NCI-H446 (cell line): ENCODE measurements around the gene EED.
"Not testable (repeated sequence)": the region's sequence is repeated elsewhere in the genome, so short reads cannot be mapped to it uniquely, and the experiment has no call there.

Experiments
- DNase-seq, 2 experiments: peaks; one replicate each; lab custom pipeline; 2025; lab: John Stamatoyannopoulos, UW

EED gene

DNA sequence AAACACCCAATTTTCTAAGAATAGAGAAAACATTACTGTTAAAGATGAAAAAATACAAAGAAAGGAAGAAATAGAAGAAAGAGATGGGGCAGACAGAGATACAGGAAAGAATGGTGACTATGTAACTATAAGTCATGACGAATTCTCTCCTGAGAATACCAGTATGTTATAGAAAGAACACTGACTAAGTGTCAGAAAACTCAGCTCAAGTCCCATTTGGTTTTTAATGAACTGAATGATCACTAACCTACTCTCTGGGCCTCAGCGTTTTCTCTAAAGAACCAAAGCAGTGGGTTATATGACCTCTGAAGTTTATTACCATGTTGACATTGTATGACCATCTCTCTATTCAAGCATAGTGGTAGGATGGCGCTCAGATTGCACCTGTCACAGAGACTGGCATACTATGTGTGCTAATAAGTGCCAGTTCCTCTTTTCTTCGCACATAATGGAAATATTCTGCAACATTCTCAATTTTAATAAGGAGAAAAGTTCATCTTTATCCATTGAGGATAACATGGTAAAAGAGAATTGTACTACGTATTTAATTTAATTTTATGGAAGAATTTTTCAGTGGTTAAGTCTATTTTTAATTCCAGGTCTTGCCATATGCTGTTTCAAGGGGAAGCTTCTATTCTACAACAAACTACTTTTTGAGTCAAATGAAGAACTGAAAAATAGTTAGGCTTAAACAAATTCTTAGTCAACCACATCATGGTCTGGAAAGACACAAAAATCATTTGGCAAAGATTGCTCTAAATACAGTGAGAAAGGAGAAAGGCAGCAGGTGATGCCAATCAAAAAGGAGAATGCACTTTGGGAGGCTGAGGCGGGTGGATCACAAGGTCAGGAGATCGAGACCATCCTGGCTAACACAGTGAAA is 25.0 kb upstream of the EED start:
- DNase-seq = no peak

DNA sequence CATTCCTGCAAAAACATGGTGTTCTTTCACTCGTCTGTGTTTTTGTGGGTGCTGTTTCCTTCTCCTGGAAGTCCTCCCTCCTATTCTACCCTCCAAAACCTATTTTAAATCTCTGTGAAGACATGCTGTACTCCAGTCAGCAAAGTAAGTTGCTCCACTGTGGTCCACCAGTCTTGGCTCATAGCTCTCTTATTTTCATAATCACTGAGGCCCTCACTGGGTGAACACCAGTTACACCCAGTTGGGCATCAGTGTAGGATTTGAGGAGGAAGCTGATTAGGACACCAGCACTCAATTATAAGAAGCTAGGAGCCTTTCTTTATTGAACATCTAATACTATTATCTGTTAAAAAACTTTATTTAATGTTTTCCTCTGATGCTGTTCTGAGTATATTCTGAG is 23.9 kb upstream of the EED start:
- no peak for DNase-seq

DNA sequence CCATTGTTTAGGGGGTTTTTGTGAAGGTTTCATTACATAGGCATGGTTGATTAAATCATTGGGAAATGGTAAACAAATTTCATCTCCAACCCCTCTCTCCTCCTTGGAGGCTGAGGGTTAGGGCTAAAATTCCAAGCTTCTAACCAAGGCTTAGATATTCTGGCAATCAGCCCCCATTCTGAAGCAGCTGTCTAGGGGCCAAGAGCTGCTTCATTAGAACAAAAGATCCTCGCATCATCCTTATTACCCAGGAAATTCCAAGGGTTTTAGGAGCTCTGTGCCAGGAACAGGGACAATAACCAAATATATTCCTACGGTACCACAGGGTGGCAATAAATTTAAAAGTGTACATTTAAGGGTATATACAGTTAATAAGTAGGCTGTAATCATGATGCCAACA is 22.5 kb upstream of the EED start:
- DNase-seq = no peak

DNA sequence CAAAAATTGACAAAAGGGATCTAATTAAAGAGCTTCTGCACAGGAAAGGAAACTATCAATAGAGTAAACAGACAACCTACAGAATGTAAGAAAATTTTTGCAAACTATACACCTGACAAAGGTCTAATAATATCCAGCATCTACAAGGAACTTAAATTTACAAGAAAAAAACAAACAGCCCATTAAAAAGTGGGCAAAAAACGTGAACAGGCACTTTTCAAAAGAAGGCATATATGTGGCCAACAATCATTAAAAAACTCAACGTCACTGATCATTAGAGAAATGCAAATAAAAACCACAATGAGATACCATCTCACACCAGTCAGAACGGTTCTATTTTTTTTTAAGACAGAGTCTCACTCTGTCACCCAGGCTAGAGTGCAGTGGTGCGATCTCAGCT is 20.0 kb upstream of the EED start:
- DNase-seq = not testable (repeated sequence)

DNA sequence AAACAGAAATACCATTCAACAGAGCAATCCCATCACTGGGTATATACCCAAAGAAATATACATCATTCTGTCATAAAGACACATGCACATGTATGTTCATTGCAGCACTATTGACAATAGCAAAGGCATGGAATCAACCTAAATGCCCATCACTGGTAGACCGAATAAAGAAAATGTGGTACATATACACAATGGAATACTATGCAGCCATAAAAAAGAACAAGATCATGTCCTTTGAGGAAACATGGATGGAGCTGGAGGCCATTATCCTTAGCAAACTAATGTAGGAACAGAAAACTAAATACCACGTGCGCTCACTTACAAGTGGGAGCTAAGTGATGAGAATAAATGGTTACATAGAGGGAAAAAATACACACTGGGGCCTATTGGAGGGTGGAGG is 19.2 kb upstream of the EED start:
- DNase-seq = not testable (repeated sequence)

DNA sequence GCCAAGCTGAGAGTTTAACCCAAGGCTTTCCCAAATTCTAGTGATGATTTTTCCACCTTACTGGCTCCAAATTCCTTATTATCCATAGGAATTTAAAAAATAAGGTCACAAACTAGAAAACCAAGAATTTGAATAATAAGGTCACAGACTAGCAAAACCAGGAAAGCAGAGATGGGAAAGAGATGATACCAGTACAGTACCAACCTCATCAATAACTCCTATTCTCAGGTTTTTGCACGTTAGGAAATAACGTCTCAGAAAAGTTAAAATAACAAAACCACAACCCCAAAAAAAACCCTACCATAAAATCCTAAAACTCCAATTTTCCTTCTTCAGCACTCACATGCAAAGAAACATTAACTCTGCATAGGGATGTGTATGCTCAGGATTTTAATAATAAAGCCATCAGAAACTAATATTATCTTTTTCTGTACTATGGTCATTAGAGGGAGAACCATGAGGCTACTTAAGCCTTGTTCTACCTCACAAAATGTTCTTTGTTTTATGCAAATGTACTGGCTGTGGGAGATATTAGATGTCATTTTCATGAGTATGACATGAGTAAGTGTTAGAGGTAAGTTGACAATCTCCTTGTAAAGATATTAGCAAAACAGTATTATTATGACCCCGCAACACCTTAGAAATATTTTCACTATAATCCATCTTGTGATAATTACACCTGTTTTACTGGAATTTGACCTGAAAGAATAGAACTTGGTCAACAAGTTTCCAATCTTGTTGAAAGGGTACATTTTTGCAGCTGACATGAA is 16.1 kb upstream of the EED start:
- no peak for DNase-seq

DNA sequence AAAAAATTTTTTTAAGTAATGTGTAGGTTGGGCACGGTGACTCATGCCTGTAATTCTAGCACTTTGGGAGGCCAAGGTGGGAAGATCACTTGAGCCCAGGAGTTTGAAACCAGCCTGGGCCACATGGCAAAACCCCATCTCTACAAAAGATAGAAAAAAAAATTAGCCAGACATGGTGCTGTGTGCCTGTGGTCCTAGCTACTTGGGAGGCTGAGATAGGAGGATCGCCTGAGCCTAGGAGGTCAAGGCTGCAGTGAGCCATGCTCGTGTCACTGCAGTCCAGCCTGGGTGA is 15.6 kb upstream of the EED start:
- DNase-seq = not testable (repeated sequence)

DNA sequence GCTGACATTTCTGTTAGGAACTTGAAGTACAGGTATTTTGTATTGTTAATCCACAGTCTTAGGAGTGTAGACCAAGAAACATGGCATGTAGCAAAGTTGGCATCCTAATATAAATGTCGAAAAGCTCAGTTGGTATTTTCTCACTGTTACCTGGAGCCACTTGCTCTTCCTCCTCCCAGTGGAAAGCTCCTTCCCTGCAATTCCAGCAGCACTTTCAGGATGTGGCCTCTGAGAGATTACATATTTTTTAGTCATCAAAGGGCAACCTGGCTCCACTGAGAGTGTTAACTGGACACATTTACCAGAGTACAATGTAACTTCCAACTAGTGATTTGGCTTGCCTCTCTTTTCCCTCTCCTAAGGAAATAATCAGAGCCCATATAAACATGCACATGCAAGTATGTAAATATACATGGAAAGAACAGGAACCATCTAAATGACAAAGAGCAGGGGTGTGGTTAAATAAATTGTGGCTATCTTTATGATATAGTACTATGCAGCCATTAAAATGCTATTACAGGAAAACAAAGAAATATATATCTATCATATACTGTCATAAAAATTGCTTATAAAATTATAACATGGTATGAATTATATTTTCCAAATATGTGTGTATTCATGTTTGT is 14.3 kb upstream of the EED start:
- DNase-seq = no peak

DNA sequence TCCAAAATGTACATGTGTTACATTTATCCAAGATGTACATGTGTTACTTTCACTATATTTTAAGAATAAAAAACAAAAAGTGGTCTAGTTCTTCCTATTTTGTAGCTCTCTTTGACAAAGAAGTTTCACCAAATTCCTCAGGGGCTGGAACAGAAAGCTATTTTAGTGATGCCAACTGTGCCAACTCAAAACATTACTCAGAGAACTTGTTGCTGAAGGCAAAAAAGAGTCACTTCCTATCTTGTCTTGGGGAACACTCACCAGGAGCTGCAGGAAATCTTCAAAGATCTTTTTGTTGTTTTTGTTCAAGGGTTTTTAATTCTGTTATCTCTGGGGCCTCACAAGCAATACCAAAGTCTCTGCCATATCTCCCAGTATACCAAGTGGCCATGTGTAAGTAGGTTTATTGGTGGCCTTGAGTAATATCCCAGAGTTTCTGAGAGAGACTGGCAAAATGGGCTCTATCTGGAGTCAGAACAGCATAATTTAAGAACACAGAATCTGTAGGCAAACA is 13.6 kb upstream of the EED start:
- no peak for DNase-seq

DNA sequence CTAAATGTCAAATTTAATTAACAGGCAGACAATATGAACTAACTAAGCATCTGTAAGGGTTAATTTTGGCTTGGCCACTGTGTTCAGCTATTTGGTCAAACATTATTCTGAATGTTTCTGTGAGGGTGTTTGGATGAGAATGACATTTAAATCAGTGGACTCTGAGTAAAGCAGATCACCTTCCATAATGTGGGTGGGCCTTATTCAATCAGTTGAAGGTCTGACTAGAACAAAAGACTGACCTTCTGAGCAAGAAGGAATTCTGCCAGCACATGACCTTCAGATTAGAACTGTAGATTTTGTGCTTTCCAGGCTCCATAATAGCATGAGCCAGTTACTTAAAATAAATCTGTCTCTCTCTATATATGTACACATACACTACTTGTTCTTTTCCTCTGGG is 12.0 kb upstream of the EED start:
- DNase-seq = no peak

DNA sequence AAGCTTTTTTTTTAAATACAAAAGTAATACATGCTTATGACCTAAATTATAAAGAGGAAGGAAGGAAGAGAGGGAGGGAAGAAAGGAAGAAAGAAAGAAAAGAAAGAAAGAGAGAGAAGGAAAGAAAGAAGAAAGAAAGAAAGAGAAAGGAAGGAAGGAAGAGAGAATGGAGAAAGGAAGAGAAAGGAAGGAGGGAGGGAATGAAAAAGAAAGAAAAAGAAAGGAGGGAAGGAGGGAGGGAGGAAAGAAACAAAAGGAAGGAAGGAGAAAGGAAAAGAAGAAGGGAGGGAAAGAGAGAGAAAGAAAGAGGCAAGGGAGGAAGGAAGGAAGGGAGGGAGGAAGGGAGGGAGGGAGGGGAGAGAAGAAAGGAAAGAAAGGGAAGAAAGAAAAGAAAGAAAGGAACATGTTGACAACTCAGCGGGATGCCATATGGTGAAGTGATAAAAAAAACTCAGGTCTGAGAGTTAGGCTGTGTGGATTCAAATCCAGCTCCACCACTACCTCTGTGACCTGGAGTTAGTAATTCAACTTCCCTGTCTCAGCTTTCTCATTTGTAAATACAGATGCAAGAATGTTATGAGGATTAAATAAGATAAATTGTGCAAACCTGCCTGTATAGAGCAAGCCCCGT is 9.6 kb upstream of the EED start:
- DNase-seq = no peak

DNA sequence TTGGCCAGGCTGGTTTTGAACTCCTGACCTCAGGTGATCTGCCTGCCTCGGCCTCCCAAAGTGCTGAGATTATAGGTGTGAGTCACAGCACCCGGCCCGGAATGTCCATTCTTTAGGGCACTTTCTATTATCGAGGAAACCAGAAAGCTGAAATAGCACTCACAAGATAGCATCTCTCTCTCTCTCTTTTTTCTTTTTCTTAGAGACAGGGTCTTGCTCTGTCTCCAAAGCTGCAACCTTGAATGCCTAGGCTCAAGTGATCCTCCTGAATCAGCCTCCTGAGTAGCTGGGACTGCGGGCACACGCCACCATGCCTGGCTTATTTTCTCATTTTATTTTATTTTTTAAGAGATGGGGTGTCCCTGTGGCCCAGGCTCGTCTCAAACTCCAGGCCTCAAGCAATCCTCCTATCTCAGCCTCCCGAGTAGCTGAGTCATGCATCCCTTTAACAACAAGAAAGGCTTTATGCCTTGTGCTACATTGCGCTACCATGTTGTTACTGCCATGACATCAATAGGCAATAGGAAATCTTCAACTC is 7.2 kb upstream of the EED start:
- no peak for DNase-seq

DNA sequence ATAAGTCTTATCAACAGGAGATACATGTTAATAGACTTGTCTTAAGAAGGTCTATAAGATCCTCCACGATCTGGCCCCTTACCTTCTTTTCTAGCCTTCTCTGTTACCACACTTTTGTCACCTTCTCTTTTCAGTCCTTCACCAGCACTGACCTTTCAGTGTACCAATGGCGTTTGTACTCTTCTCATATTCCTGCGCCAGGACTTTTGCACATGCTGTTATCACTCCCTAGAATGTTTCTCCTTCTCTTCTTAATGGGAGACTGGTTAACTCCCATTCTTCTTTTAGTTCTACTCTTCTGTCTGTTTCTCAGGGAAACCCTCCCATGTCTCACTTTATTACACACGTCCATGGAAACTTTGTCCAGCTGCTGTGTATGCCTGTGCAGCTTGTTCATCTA is 4.4 kb upstream of the EED start:
- DNase-seq = no peak

DNA sequence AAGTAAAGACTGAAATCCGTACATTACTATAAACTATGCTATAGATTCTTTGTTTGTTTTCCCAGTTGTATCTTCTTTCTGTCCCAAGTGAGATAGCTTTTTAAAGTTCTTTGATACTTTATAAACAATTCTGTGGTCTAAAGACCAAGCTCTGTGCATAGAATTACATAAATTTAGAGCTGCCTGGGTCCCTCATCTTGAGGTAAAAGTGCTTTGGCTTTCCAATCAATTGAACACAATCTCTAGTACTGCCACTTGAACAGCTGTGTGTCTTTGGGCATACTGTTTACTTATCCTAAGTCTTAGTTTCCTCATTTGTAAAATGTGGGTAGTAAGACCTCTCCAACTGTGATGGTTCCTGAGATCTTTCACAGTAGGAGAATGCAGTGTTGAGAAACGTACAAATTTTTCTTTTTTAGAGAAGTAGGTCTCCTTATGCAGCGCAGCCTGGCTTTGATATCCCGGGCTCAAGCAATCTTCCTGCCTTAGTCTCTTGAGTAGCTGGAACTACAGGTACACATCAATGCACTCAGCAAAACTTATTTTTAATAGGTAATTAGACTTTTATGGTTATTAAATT is 2.5 kb upstream of the EED start:
- DNase-seq = no peak

DNA sequence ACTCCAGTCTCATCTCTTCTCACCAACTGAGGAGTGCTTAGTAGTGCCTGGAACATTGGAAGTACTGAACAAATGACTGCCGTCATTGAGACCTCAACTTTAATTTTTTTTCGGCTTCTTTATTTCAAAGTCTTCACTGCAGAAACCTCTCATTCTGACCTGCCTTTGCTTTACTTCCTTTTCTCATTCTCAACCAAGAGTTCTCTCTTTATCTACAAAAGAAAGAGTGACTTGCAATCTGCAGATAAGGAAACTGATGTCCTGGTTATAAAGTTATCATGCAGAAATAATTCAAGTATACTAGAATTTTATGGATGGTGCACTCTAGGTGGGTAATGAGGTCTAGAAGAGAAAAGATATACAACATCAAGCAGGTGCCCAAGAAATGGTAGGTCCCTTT is 1.2 kb upstream of the EED start:
- no peak for DNase-seq

DNA sequence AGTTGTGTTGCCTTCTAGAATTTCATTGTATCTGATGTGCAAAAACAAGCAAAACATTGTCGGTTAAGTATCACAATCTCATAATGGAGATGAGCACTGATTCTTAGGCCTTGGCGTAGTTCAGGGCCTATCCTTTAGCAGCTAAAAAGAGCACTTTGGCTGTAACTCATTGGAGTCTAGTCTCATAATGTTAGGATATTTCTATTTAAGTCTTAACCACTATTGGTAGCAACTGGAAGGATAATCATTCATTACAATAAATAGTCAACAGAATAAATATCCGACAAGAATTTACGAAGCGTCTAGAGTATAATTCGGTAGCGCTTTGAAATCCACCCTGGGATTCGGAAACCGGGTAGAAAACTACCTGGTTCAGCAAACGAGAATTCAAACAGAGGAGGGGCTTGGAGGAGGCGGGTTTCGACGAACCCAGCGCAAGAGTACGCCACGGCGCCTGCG is 461 bp upstream of the EED start:
- no peak for DNase-seq

DNA sequence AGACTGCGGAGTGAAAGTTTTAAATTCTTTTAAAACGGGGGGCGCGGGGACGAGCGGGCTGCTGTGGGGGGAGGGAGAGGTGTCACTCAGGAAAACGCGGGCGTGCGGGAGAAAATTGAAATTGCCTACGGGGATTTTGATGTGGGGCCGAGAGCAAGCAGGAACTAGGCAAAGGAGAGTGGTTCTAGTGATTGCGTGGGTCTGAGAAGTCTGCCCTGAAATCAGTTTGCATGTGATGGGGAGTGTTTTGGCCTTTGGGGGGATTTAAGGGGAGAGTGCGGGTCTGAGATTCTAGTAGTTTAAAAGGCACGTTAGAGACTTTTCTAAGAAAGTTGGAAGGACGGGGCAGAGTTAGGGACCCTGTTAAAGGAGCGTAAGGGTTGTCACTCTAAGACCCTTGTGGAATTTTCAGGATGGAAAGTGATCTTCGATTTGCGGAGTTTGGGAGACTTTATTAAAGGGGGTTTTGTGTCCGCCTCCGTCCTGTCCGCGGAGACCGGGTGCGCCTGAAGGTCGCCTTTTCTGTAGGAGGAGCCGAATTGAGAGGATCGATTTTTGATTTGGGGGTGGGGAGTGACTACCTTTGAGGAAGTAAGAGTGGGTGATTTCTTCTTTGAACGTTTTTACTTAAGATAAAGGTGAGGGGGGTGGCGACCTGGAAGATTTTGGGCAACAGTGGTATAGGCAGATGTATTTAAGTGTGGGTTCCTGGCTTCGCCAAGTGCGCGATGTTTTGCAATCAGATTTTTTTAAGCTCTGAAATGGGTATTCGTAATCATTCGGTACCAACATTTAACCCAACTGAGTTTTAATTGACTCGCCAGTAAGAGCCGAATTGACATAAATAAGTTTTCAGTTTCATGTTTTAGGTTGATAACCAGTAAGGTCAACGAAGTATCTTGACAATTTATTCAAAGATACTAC is 1.1 kb downstream of the EED start:
- DNase-seq = peak in 1 of 2 experiments; percentile 55

DNA sequence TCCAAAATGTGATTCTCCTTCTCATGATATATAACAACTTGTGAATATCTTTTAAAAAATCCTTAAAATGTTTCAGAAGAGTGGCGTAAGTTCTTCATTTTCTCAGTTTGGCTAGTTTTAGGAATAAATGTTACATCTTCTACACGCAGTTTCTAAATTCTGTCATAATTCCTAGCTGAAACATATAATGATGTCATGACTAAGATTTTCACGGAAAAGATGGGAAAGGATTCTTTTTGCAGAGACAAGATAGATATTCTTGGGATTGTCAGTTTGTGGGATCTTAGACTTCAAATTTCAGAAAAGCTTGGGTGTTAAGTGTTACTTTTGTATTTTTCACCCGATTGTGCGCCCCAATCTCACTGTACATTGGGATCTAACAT is 1.7 kb downstream of the EED start:
- no peak for DNase-seq

DNA sequence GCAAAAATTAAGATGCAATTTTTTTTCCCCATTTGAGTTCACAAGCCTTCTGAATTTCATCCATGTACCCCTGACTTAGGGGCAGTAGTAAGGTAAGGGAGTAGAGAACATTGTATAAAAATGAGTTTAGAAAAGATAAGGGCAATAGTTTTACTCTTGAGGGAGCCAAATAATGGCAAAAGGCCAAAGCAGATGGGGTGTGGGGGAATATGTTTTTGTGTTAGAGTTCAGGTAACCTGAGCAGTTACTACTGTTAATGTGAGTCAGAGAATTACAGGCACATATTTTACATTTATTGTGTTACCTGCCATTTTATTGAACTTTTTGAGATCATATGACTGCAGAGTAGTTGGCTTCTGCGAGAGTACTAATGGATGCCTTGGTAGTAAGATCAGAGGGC is 3.1 kb downstream of the EED start:
- no peak for DNase-seq

DNA sequence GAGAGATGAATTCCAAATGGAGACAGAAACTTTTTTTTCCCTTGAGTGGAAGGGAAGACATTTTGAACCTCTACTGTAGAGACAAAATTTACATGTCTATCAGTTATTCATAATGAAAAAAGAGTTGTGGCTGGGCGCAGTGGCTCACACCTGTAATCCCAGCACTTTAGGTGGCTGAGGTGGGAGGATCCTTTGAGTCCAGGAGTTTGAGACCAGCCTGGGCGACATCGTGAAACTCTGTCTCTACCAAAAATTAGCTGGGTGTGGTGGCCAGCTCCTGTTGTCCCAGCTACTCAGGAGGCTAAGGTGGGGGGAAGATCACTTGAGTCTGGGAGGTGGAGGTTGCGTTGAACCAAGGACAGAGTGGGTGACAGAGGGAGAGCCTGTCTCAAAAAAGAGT is 4.1 kb downstream of the EED start:
- no peak for DNase-seq
